Amniotic stem cell (primary cell): ENCODE data around the gene KRAS.
A peak's percentile ranks its signal among the peaks of the same experiment; 100 is the strongest.

ENCODE experiments used
- DNase-seq: peaks from one replicate; lab custom pipeline; 2025; lab: John Stamatoyannopoulos, UW

The KRAS gene

DNA sequence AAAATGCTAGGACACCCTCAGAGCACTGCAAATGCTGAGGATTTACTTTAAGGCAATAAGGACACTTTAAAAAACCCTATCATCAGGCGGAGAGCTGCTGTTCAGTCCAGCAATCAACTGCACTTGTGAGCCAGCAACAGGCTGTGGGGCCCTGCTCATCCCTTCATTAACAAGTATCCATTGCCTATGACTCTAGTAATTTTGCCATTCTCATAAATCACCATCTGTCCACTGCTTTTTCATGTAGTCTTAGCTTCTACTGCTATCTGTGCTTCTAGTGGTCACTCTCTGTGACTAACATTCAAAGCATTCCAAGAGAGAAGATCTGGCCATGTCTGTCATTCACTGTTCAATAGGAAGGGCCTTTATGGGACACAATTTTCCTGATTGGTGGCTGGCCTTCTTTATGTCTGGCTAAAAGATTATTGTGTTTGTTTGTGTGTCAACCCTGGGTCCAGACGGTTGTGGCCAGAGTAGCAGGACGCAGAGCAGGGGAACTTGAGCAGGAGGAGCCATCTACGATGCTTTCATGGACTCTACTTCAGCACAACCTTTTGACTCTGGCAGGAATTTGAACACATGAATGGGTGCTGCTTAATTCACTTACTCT, 3.6 kb upstream of the KRAS start:
- no peak for DNase-seq

GRCh38 chr12:25253371-25254068, 2.8 kb upstream of the KRAS start:
- no peak for DNase-seq

GRCh38 chr12:25252946-25253345, 2.2 kb upstream of the KRAS start:
- no peak for DNase-seq

DNA sequence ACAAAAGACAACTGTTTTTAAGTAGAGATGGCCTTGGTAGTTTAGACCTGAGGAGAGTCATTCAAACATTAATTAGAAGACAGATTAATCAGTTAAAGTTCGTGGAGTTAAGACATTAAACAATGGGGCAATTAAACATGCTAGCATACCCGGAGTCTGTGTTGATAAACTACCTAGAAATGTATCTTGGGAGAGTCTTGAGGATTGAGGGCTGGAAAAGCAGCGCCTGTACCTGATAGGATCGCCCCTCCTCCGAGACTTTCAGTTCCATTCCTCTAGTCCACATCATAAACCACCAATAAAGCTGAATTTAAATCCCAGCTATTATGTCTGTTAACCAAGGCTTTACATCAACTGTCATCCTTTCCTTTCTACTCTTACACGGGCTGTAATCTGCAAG, 1.0 kb upstream of the KRAS start:
- no peak for DNase-seq

DNA sequence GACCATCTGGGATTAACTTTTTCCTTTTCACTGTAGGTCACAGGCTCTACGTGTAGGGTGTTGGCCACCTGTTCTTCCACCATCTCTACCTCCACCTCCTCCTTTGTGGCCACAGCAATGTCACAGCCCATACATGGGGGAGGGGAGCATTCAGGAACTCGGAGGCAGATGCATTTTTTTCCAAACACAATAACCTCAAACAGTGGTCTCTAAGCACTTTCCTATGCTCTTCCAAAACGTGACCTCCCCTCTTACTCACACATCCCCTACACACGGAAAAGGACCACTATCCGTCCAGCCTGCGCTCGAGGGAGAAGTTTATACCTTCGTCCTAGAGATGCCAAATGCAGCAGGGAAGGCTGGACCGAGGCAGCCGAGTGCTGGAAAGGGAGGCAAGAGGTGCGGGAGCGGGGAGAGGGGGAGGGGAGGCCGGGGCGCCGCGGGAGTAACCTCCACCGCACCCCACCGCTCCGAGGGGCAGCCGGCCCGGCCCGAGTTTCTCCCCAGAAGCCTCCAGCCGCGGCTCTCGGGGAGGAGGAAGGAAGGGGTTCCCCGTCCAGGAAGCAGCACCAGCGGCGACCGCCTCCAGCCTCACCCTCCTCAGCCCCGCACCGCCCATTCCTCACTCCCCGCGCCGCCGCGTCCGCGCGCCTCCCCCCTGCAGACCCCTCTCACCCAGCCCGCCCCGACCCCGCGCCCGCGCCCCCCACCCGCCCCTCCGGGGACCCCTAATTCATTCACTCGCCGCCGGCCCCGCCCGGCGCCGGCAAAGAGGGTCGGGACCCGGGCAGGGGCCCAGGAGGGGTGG, 594 bp downstream of the KRAS start:
- DNase-seq = no peak

DNA sequence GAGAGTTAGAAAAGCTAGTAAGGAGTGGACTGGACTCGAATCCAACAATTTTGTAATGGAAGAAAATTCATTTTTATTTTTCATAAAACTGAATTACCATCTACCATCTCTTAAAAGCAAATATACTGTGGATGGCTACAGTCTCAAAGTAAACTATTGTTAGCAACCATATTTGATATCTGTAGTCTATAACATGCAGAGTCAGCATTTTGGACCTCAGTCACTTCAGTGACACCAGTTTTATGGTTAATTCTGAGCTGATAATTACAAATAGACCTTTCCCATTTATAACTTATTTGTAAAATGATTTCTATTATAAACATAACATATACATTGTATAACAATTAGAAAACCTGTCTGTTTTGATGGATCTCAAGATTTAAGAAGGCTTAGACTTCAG, 2.0 kb downstream of the KRAS start:
- no peak for DNase-seq

DNA sequence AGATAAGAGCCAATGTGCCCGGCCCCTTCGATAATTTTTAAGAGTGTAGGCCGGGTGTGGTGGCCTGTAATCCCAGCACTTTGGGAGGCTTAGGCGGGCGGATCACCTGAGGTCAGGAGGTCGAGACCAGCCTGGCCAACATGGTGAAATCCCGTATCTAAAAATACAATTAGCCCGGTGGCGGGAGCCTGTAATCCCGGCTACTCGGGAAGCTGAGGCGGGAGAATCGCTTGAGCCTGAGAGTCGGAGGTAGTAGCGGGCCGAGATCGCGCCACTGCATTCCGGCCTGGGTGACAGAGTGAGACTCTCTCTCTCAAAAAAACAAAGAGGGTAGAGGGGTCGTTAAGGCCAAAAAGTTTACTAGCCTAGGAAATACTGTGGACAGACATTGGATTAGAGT, 2.6 kb downstream of the KRAS start:
- DNase-seq = no peak

DNA sequence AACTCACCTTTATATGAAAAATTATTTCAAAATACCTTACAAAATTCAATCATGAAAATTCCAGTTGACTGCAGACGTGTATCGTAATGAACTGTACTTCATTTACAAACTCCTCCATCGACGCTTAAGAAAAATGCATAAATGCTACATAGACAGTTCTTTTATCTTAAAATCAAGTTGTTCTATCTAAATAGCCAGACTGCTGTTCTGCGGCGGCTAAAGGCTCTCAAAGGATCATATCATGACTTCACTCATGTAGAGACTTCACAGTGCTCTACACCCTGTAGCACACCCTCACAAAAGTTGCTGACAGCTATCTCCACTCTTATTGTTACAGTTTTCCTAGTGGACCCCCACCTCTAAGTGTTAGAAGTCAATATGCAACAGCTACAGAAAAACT, 5.2 kb downstream of the KRAS start:
- no peak for DNase-seq

GRCh38 chr12:25243680-25243990, 7.1 kb downstream of the KRAS start:
- no peak for DNase-seq

DNA sequence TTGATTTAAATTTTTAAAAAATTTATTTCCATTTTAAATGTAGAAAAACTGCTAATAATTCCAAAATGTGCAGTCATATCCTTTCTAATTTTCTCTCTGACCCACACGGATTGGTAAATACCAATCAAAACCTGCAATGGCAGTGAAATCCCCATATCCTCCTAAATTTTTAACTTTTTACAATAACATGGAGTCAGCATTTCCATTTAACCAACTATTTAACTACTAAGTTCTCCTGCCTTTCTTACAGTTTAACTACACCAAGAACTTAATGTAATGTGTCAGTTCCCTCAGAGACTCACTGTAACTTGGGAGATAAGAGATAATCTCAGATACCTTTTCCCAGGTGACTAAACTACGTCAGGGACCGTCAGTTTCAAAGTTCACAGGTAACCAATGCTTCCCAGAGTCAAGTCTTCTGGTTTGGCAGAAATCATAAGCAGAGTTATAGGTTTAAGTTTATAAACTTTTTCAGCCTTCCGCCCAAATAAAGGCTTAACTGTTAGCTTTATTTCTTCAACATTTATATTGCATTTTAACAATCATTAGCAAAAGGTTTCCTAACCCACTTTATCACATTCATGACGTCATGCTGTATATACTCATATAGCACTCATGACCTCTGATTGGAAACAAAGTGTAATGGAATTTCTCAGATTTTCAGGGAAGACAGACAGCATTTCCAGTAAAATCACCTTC, 7.6 kb downstream of the KRAS start:
- DNase-seq = no peak

DNA sequence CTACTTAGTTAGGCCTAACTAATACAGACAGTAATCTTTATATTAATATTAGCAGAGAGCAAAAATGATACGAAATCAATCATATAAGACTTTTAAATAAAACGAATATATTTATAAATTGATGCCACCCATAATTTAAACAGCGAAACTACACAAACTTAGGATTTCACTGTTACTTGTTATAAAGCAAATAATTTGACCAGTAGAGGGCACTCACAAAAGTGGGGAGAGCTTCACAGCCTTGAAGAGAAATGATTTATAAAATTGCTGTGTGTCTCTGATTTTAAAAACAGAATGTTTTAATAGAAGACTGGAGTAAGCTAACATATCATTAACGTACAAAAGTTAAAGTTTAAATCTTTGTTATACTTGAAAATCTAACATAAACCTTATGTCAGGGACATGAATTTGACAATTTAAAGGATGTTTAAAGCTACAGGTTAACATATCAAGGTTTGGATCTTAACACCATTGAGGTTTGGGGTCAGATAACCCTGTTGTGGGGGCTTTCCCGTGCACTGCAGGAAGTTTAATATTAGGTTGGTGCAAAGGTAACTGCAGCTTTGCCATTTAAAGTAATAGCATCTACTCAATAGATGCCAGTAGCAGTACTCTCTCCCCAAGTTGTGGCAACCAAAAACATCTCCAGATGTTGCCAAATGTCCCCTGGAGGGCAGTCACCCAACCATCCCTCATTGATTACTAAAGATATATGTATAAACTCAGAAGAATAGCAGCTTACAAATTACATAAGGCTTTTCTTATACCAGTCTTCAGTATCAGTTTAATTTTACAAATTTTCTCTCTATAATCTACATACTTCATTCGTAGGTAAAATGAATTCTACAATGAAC, 9.3 kb downstream of the KRAS start:
- DNase-seq = peak; percentile 62

DNA sequence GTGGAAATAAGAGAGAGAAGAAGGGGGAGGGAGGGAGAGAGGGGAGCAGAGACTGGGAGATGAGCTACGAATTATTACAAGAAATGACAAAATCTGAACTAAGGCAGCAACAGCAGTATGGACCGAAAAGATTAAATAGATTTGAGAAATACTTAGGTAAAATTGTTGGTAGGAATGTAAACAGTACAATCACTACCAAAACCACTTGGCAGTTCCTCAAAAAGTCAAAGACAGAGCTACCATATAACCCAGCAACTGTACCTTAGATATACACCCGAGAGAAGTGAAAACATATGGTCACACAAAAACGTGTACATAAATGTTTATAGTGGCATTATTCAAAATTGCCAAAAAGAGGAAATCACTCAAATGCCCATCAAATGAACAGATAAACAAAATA, 14.1 kb downstream of the KRAS start:
- no peak for DNase-seq

DNA sequence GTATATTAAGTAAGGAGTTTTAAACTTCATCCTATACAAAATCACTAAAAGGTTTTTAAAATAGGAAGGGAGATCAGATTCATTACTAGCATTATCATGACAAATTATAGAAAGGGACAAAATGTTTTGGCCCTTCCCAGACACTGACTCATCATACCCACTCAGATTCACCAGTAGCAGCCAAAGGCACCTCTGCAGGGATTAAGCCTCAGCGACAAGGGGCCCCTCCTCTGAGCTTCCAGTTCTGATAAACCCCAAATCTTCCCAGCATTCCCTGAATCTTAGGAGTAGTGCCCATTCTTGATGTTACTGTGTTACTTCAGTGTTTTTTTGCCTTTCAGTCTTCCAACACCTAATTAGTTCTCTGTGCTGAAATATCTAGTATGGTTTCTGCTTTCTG, 14.5 kb downstream of the KRAS start:
- DNase-seq = no peak

- DNase-seq = no peak
These were observed 37.4 kb downstream of the KRAS start for GRCh38 chr12:25213338-25213737.

- no peak for DNase-seq
These were observed 42.2 kb downstream of the KRAS start for GRCh38 chr12:25208554-25208953.

DNA sequence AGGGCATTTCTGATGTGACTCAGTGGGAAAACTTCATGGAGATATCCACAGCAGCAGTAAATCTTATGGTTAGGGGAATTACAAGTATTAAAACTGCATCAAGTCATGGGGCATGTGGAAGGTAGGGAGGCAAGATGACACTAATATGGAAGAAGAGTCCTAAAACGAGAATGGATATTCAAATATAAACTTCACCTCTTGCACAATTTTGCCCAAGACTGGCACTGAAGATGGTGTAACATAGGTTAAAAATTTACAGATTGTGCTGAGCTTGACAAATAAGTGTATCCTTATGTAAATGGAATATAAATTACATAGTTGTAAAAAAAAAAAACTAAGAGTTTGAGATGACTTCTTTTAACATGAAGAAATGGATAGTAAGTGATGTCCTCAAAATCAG, 42.9 kb downstream of the KRAS start:
- DNase-seq = no peak

GRCh38 chr12:25207411-25207810, 43.3 kb downstream of the KRAS start:
- no peak for DNase-seq

DNA sequence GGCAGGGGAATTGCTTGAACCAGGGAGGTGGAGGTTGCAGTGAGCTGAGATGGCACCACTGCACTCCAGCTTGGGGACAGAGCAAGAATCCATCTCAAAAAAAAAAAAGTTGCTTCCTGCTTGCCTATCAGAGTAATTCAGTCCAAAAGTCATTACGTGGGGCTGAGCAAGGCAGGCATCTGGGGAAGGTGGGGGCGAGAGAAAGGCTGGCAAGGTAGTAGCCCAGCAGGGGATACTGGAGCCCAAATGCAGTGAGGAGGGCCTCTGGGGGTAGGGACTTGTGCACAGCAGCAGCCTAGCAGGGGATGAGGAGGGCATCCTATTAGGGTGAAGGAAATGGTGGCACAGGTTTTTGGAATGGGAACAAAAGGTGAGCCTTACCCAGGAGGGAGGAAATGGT, 48.6 kb downstream of the KRAS start:
- DNase-seq = no peak

GRCh38 chr12:25200703-25201102, 50.0 kb downstream of the KRAS start:
- no peak for DNase-seq

- no peak for DNase-seq
These were observed 53.1 kb downstream of the KRAS start for GRCh38 chr12:25197608-25198007.

- peak; percentile 94 for DNase-seq
These were observed 55.4 kb downstream of the KRAS start, which contains the start of the genes DNAI7 and ETFRF1 for GRCh38 chr12:25195056-25195971. Gene DNAI7 (minus strand): TSS chr12:25195160. CDS start chr12:25195078, 82 bp downstream. Gene ETFRF1 (plus strand): TSS chr12:25195237. CDS start chr12:25203957, 8,720 bp downstream.
